Mesenchymal stem cell (in vitro differentiated cells and primary cell): ENCODE measurements around the gene OTUD5.

Experiments used
- DNase-seq: peaks from one replicate; pipeline ENCODE4 v3.0.0-alpha.2; 2013
- H2AFZ ChIP-seq: one replicate; pipeline ENCODE4 v1.6.1; 2013; ENCODE audit warnings: low read depth, mild to moderate bottlenecking, control low read depth, inconsistent platforms, low read length, moderate library complexity
- H2AK5ac ChIP-seq: 2 replicates; pipeline ENCODE4 v1.6.1; 2013; ENCODE audit warnings: low read length, moderate library complexity, mild to moderate bottlenecking, inconsistent platforms; ENCODE audit not compliant: severe bottlenecking
- H2BK120ac ChIP-seq: one replicate; pipeline ENCODE4 v1.6.1; 2013; ENCODE audit warnings: low read depth, mild to moderate bottlenecking, inconsistent platforms, low read length, moderate library complexity
- H2BK12ac ChIP-seq, 2 experiments: one replicate each; pipeline ENCODE4 v1.6.1; 2013; ENCODE audit warnings: inconsistent platforms in 2 of 2, low read length in 2 of 2, mild to moderate bottlenecking in 2 of 2, moderate library complexity in 2 of 2, control low read depth in 1 of 2
- H2BK15ac ChIP-seq: one replicate; pipeline ENCODE4 v1.6.1; 2013; ENCODE audit warnings: mild to moderate bottlenecking, low read depth, inconsistent platforms; ENCODE audit not compliant: poor library complexity, severe bottlenecking
- H2BK5ac ChIP-seq: 2 replicates; pipeline ENCODE4 v1.6.1; 2013; ENCODE audit warnings: low read depth, mild to moderate bottlenecking, low read length, control low read depth, inconsistent platforms; ENCODE audit not compliant: poor library complexity, severe bottlenecking
- H3K14ac ChIP-seq, 2 experiments: one replicate each; pipeline ENCODE4 v1.6.1; 2013; ENCODE audit warnings: inconsistent platforms in 2 of 2, low read length in 2 of 2, control low read depth in 1 of 2, mild to moderate bottlenecking in 1 of 2, moderate library complexity in 1 of 2
- H3K18ac ChIP-seq, 2 experiments: one replicate each; pipeline ENCODE4 v1.6.1; 2013; ENCODE audit warnings: inconsistent platforms in 2 of 2, low read length in 2 of 2, control low read depth in 1 of 2, low read depth in 1 of 2, mild to moderate bottlenecking in 1 of 2
- H3K23ac ChIP-seq, 2 experiments: one replicate each; pipeline ENCODE4 v1.6.1; 2013; ENCODE audit warnings: inconsistent platforms in 2 of 2, low read length in 2 of 2, mild to moderate bottlenecking in 2 of 2, moderate library complexity in 2 of 2, control low read depth in 1 of 2
- H3K27ac ChIP-seq: 2 replicates; pipeline ENCODE4 v1.5.1; 2013; ENCODE audit warnings: mild to moderate bottlenecking, moderate library complexity, low read length, control low read depth, inconsistent platforms; ENCODE audit not compliant: poor library complexity, severe bottlenecking
- H3K27me3 ChIP-seq, 2 experiments: 2 replicates each; pipeline versions ENCODE4 v1.6.1 to v1.7.0; 2013; ENCODE audit warnings: low read length in 2 of 2, mild to moderate bottlenecking in 2 of 2, moderate library complexity in 2 of 2, control low read depth in 1 of 2, inconsistent platforms in 1 of 2; ENCODE audit not compliant: control insufficient read depth in 1 of 2, insufficient read depth in 1 of 2
- H3K36me3 ChIP-seq, 2 experiments: 2 replicates each; pipeline versions ENCODE4 v1.6.1 to v1.7.0; 2013; ENCODE audit warnings: low read length in 2 of 2, control low read depth in 1 of 2, inconsistent platforms in 1 of 2, low read depth in 1 of 2, mild to moderate bottlenecking in 1 of 2; ENCODE audit not compliant: insufficient read depth in 2 of 2, control insufficient read depth in 1 of 2
- H3K4ac ChIP-seq, 2 experiments: one replicate each; pipeline ENCODE4 v1.6.1; 2013; ENCODE audit warnings: inconsistent platforms in 2 of 2, low read length in 2 of 2, mild to moderate bottlenecking in 2 of 2, moderate library complexity in 2 of 2, control low read depth in 1 of 2, low read depth in 1 of 2
- H3K4me1 ChIP-seq: 2 replicates; pipeline ENCODE4 v1.6.1; 2013; ENCODE audit warnings: low read depth, low read length, control low read depth; ENCODE audit not compliant: control insufficient read depth, insufficient read depth
- H3K4me2 ChIP-seq: 2 replicates; pipeline ENCODE4 v1.6.1; 2013; ENCODE audit warnings: low read length, mild to moderate bottlenecking, inconsistent platforms; ENCODE audit not compliant: poor library complexity, severe bottlenecking
- H3K4me3 ChIP-seq, 2 experiments: 2 replicates each; pipeline versions ENCODE4 v1.5.1 to v1.7.0; 2013; ENCODE audit warnings: low read length in 2 of 2, mild to moderate bottlenecking in 2 of 2, control low read depth in 1 of 2, low read depth in 1 of 2; ENCODE audit not compliant: insufficient read depth in 1 of 2
- H3K79me1 ChIP-seq: replicated peaks from 2 replicates; pipeline ENCODE4 v1.6.1; 2013; ENCODE audit warnings: mild to moderate bottlenecking, control low read depth, low read length, inconsistent platforms; ENCODE audit not compliant: poor library complexity, severe bottlenecking
- H3K9ac ChIP-seq: 2 replicates; pipeline ENCODE4 v1.7.0; 2013; ENCODE audit warnings: mild to moderate bottlenecking, low read length, moderate library complexity
- H3K9me3 ChIP-seq: 2 replicates; pipeline ENCODE4 v1.7.0; 2013; ENCODE audit warnings: mild to moderate bottlenecking, low read length; ENCODE audit not compliant: control insufficient read depth
- H4K8ac ChIP-seq: one replicate; pipeline ENCODE4 v1.6.1; 2013; ENCODE audit warnings: inconsistent platforms, mild to moderate bottlenecking, low read length, moderate library complexity
- H4K91ac ChIP-seq: one replicate; pipeline ENCODE4 v1.6.1; 2013; ENCODE audit warnings: mild to moderate bottlenecking, low read length, inconsistent platforms
- WGBS: methylation state at CpG from one replicate; pipeline ENCODE4 v1.1.7; 2013; ENCODE audit warnings: mixed read lengths; 5-methylcytosine and 5-hydroxymethylcytosine counted together

Gene OTUD5

DNA sequence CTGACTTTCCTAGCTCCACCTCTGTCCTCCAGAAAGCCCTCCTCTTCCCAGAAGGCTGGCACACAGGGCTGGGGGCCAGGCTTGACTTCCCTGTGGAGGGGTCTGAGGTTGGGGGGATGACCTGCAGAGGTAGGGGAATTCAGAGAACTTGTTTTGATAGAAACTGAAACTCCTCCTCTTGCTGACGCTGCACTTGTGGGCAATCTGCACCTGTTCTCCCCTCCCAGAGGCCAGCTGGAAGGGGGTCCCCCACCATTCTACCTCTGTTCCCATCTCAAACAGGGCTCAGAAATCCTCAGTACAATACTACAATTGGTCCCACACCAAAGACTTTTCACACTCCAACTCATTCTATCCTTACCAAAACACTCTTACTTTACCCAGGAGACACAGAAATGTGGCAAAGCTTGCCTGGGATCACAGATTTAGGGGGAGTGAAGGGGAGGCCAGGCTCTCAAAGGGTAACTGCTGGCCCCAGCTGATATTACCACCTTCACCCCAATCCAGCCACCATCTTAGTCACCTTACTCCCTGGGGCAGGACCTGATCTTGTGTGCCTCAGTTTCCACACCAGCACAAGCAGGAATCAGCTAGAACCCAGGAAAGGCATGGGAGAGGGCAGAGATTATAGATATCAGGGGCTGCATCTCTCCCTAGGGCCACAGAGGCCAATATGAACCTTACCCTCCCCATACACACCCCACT is 18.5 kb downstream of the OTUD5 start:
- no peak overlapping the region for H2BK5ac ChIP-seq
- peaks cover 10% of the 10 kb centered on the region for H3K79me1 ChIP-seq
- H3K4me3 ChIP-seq, result no peak overlapping the region
- WGBS, result 100% methylated on average over 1 of the region's 1 CpG
- H3K36me3 ChIP-seq, result peaks cover 34 to 56% of the 10 kb centered on the region in 2 experiments
- no peak overlapping the region for H4K91ac ChIP-seq
- no peak overlapping the region for H2BK120ac ChIP-seq
- H3K14ac ChIP-seq, result no peak overlapping the region
- no peak for DNase-seq
- H3K23ac ChIP-seq, result no peak overlapping the region
- no peak overlapping the region for H2AFZ ChIP-seq
- peaks cover 24% of the 10 kb centered on the region for H3K4me1 ChIP-seq
- no peak overlapping the region for H3K9ac ChIP-seq
- no peak overlapping the region for H3K18ac ChIP-seq
- no peak overlapping the region for H3K4me2 ChIP-seq
- H3K27me3 ChIP-seq, result peaks cover 0 to 9% of the 10 kb centered on the region in 2 experiments
- no peak overlapping the region for H2AK5ac ChIP-seq
- no peak overlapping the region for H3K27ac ChIP-seq
- no peak overlapping the region for H2BK15ac ChIP-seq
- no peak overlapping the region for H2BK12ac ChIP-seq
- H4K8ac ChIP-seq, result no peak overlapping the region
- no peak overlapping the region for H3K4ac ChIP-seq
- H3K9me3 ChIP-seq, result no peaks in the 10 kb centered on the region

- H2BK5ac ChIP-seq, result no peak overlapping the region
- no peak overlapping the region for H3K4me3 ChIP-seq
- peaks cover 0 to 4% of the 10 kb centered on the region in 2 experiments for H3K27me3 ChIP-seq
- peaks cover 4% of the 10 kb centered on the region for H3K9me3 ChIP-seq
- H3K18ac ChIP-seq, result peak overlapping the region in 1 of 2 experiments; percentile 18
- DNase-seq, result peak; percentile 54
- no peak overlapping the region for H2AK5ac ChIP-seq
- H2AFZ ChIP-seq, result no peak overlapping the region
- peaks cover 24% of the 10 kb centered on the region for H3K4me1 ChIP-seq
- H3K4me2 ChIP-seq, result peak overlapping the region; percentile 22
- WGBS, result 60% methylated on average over 9 of the region's 9 CpGs
- no peak overlapping the region for H3K9ac ChIP-seq
- H3K4ac ChIP-seq, result no peak overlapping the region
- H3K27ac ChIP-seq, result peak overlapping the region; percentile 62
- H3K79me1 ChIP-seq, result peaks cover 6% of the 10 kb centered on the region
- no peak overlapping the region for H2BK15ac ChIP-seq
- H2BK12ac ChIP-seq, result peak overlapping the region in 1 of 2 experiments; percentile 34
- no peak overlapping the region for H4K91ac ChIP-seq
- H3K36me3 ChIP-seq, result peaks cover 41 to 52% of the 10 kb centered on the region in 2 experiments
- no peak overlapping the region for H2BK120ac ChIP-seq
- no peak overlapping the region for H3K23ac ChIP-seq
- peak overlapping the region; percentile 41 for H4K8ac ChIP-seq
- H3K14ac ChIP-seq, result no peak overlapping the region
Measured at GRCh38 chrX:48937054-48937907, 20.1 kb downstream of the OTUD5 start.

DNA sequence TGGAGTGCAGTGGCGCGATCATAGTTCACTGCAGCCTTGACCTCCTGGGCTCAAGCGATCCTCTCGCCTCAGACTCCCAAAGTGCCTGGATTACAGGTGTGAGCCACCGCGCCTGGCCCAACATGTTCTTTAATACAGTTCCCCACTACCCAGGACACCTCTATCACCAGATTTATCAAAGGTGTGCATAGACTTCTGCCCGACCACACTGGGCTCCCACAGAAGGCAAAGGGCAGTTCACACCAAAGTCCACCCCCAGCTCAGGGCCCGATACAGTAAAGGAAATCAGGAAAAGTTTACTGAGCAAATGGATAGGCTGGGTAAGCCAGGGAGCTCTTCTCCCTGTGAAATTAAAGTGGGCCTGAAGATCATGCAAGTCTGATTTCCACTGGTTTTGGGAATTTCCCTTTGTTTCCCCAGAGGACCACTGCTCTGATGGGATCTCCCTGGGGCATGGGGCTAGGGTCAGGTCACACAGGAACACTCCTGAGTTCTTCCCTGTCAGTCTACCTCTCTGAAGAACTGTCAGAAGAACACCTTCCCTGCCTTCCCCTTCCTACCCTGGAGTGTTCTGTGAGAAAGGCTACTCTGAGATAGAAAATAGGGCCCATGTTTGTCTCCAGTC is 20.9 kb downstream of the OTUD5 start:
- DNase-seq, result no peak
- Histone ChIP-seq H2AFZ (no peak overlapping the region), H3K23ac (no peak overlapping the region), H3K18ac (no peak overlapping the region), H3K36me3 (peaks cover 35 to 51% of the 10 kb centered on the region in 2 experiments), H4K91ac (no peak overlapping the region), H3K9ac (no peak overlapping the region), H3K27ac (peak overlapping the region; percentile 53), H4K8ac (no peak overlapping the region), H2BK12ac (no peak overlapping the region), H2BK5ac (no peak overlapping the region), H3K4me3 (no peak overlapping the region), H2BK15ac (no peak overlapping the region), H2AK5ac (no peak overlapping the region), H3K79me1 (peaks cover 4% of the 10 kb centered on the region), H3K14ac (no peak overlapping the region), H3K27me3 (peaks cover 0 to 4% of the 10 kb centered on the region in 2 experiments), H3K4ac (no peak overlapping the region), H3K4me1 (peaks cover 22% of the 10 kb centered on the region), H3K4me2 (no peak overlapping the region), H3K9me3 (peaks cover 4% of the 10 kb centered on the region), H2BK120ac (no peak overlapping the region)
- 96% methylated on average over 6 of the region's 8 CpGs for WGBS

GRCh38 chrX:48935301-48935670 is 22.1 kb downstream of the OTUD5 start:
- Histone ChIP-seq H3K4me1 (peaks cover 19% of the 10 kb centered on the region), H4K8ac (no peak overlapping the region), H4K91ac (no peak overlapping the region), H2AK5ac (no peak overlapping the region), H3K36me3 (peaks cover 30 to 56% of the 10 kb centered on the region in 2 experiments), H2AFZ (no peak overlapping the region), H3K9me3 (peaks cover 4% of the 10 kb centered on the region), H2BK5ac (no peak overlapping the region), H3K4ac (no peak overlapping the region), H3K18ac (no peak overlapping the region), H3K23ac (no peak overlapping the region), H3K27me3 (peaks cover 0 to 4% of the 10 kb centered on the region in 2 experiments), H3K9ac (no peak overlapping the region), H2BK15ac (no peak overlapping the region), H3K27ac (no peak overlapping the region), H3K4me3 (no peak overlapping the region), H2BK12ac (no peak overlapping the region), H3K4me2 (no peak overlapping the region), H3K79me1 (peaks cover 4% of the 10 kb centered on the region), H3K14ac (no peak overlapping the region), H2BK120ac (no peak overlapping the region)
- 100% methylated on average over 1 of the region's 1 CpG for WGBS
- DNase-seq, result no peak
